GM19240 (cell line): ENCODE results near the gene HOXA11.

ENCODE experiments used
- DNase-seq: peaks from one replicate; pipeline ENCODE4 v3.0.0; 2011; ENCODE audit warnings: low spot score; ENCODE audit not compliant: insufficient read length

The HOXA11 gene

DNA sequence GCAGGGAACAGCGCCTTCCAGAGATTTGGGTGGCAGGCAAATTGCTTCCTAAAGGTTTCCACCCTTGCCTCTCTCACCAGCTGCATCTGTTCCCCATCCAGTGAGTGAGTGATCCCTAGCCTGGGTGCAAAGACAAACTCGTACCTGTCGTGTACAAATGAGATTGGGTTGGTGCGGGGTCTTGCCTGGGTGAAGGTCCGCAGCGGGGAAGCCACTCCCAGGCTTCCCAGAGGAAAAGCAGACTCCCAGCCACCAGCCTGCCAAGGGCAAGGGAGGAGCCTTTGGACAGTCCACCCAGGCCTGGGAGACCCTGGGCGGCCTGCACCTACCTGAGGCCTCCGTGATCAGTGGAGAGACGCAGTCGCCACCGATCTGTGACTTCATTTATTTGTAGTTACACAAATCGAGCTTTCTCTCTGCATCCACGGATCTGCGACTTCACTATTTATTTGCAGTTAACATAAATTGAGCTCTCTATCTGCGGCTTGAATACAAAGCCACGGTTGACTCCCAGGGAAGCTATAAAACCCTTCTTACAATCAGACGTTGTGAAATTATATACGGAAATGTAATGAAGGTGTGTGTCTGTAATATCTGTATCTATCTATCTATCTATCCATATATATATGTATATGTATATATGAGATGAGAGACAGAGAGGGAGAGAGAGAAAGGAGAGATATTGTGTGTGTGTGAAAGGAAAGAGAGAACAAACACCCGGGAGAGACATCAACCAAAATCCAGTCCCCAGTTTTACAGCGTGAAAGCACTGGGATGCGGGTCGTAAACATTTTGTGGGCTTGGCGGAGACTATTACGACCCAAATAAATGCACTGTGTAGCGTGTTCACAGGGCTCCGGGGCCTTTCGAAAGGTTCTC is 25.5 kb downstream of the HOXA11 start:
- no peak for DNase-seq

DNA sequence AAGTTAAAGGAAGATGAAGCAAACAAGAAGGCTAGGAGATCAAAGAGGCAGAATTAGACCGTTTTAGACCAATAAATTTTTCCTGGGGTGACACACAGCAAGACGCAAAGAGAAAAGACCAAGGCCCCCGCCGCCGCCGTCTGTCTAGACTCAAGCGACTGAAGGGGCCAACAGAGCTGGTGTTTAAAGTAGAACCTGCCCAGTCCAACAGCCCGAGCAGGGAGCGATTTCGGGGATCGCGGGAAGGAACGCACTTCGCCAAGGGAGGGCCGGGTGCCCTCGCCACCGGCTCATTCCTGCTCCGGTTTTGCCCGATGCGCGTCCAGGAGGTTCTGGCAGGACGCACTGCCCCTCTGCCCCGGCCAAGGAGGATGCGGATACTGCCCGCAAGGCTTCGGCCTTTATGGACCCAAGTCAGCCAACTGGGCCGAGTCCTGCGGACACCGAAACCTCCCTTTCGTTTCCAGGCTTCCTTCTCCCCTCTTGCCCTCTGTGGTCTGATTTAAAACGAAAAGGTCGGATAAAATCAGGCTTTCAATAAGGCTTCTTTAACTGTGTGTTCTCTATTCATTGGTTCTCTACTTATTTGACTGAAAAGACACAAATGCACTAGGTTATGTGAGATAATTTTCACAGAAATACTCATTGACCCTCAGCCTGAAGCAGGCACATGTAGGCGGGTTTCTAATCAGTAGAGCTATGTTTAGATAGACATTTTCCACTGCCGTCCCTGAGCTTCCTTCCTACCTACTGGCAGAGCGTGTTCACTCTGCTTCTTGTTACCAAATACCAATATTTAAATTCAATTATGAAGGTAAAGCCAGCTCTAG is 26.4 kb downstream of the HOXA11 start:
- no peak for DNase-seq

DNA sequence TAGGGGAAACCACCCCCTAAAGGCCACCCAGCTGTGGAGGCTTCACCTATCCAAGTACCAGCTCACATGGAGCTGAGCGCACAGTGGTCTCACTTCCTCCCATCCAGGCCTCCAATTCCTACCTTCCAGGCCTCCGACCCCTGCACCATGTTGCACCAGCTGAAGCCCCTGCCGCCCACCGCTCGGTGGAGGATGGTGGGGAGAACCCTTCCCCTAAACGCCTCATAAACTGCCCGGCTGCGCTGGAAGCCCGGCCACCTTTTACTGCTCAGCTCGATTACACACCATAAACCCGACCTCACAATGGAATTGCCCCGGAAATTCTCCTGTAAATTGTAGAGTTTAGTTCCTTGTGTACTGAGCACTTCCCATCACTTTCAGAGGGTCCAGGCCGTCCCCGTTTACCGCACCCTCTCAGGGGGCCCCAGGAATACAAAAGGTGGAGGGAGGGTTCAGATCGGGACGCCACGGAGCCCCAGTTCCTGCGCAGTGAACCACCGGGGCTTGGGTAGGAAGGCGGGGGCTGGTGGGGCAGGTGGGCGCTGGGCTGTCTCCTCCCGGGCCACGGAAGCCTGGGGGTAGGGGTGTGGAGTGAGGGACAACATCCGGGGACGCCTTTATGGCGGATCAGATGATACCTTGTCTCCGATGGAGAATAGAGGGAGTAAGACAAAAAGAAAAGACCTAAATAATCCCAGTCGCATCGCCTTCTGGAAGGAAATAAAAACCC is 27.2 kb downstream of the HOXA11 start:
- no peak for DNase-seq

DNA sequence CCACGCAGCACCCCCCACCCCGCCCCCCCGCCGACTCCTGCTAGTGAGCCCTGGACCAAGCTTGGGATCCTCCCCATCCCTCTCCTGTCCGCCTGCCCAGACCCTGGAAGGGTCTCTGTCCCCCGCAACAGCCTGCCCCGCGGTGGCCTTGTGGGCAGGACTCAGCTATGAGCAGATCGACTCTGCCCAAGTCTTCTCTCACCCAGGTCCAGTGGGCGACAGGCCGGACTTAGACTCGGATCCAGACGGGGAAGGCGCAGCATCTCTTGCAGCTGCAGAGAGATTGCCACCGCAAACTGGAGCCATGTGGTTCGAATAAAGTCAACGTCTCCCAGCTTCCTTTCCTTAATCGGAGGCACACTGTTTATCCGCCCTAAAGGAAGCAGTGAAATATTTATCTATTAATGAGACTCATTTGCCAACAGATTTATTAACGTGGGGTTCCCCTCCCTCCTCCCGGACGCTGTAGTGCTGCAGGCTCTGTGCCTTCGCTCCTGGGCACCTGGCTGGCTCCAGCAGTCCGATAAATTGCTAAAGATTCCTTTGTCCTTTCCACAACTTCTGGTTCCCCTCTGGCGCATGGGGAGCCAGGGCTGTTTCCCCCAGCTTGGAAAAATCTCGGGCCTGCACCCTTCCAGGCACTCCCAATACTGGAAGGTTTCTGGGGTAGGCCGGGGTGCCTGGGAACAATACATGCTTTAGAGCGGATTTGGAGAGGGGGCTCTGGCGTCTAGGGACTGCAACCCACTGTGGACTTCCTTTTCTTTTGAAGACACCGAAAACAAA is 27.9 kb downstream of the HOXA11 start:
- no peak for DNase-seq

DNA sequence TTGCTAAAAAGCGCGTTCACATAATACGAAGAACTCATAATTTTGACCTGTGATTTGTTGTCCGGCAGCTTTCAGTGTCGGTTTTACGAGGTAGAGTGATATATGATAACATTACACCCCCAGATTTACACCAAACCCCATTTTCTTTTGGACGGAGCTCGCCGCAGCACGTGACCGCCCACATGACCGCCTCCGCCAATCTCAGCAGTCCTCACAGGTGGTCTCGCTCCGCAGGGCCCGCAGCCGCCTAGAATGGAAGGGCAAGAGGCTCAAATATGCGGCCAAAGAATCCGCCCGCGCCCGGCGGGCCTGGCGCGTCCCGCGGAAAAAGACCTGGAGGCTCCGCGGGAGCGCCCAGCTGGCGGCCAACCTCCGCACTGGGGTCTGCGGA is 28.5 kb downstream of the HOXA11 start, which contains the start of gene HOXA7:
Gene HOXA7, minus strand, starts transcription at position 168 of the 391 bp plus-strand sequence. Its CDS starts 130 bp downstream, at position 38.
- DNase-seq = no peak

DNA sequence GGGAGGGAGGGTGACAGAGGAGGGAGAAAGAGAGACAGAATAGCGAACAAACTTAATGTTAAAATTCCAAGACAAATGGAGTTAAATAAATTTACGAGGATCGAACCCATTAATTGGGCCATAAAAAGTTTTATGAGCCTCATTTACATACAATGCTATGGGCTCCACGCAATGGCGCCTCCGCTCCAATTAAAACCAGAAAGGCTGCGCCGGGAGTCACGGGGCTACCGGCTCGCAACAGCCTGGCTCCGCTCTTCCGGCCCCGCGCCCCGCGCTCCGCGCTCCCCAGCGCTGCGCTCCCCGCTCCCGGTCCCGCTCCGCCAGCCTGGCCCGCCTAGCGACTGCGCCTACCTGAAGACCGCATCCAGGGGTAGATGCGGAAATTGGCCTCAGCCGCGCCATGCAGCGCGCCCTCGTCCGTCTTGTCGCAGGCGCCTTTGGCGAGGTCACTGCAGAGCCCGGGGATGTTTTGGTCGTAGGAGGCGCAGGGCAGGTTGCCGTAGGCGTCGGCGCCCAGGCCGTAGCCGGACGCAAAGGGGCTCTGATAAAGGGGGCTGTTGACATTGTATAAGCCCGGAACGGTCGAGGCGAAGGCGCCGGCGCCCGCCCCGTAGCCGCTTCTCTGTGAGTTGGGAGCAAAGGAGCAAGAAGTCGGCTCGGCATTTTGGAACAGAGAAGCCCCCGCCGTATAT is 29.1 kb downstream of the HOXA11 start:
- DNase-seq = no peak

DNA sequence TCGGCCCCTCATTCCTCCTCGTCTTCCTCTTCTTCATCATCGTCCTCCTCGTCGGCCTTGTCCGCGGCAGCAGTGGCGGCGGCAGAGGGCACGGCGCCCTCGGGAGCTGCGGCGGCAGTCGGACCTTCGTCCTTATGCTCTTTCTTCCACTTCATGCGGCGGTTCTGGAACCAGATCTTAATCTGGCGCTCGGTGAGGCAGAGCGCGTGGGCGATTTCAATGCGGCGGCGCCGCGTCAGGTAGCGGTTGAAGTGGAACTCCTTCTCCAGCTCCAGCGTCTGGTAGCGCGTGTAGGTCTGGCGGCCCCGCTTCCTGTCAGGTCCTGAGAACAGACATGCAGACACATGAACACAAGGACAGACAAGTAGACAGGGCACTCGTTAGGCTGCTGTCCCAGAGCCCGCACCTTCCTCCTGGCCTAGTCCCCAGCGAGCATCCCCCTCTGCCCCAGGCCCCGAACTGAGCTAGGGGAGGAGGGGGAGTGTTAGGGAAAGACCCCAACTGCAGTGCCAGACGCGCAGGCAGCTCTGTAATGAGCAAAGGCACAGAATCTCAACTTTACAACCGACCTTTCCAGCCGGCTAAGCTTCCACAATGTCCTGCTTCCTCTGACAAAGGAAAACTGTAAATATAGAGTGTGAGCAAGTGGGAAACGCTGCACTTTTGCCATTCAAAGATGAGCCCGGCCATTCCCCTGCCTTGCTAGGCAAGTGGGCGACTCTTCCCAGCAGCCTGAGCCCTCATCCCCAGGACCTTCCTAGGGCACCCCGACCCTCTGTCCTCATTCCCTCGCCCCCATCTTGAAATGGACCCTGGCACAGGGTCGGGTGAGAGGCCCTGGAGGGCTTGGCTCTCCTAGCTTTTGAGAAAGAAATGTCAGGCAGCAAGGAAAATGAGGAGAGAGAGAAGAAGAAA is 29.9 kb downstream of the HOXA11 start:
- no peak for DNase-seq

DNA sequence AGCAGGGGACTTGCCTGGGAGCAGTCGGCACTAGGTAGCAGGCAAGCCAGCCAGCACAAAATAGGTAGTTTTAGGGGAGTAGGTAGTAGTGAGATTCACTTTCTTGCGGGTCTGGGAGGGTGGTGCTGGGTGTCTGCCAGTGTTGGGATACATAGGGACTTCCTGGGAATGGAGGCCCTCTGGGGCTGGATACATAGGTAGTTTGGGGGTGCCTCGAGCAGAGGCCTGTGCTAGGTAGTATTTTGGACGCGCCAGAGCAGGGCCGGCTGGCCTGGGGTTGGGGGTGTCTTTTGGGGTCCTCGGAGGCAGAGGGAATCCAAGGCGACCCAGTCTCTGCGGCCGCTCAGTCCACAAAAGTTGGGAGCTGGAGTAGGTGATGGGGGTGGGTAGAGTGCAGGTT is 30.7 kb downstream of the HOXA11 start:
- DNase-seq = no peak

DNA sequence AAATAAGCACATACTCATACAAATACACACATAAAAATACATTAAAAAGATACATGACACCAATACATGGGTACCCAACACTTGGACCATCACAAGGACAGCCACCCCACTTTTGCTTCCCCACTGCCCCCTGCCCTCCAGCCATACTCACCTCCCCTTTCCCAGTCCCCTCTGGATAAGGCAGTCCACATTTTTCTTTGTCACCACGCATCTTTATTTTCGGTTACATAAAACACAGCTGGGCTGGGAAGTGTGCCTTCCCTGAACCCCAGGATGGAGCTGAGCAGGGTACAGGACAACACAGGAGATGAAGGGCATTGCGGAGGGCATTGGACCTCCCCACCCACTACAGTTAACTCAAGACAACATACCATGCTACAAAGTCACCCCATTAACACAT is 31.5 kb downstream of the HOXA11 start:
- no peak for DNase-seq

DNA sequence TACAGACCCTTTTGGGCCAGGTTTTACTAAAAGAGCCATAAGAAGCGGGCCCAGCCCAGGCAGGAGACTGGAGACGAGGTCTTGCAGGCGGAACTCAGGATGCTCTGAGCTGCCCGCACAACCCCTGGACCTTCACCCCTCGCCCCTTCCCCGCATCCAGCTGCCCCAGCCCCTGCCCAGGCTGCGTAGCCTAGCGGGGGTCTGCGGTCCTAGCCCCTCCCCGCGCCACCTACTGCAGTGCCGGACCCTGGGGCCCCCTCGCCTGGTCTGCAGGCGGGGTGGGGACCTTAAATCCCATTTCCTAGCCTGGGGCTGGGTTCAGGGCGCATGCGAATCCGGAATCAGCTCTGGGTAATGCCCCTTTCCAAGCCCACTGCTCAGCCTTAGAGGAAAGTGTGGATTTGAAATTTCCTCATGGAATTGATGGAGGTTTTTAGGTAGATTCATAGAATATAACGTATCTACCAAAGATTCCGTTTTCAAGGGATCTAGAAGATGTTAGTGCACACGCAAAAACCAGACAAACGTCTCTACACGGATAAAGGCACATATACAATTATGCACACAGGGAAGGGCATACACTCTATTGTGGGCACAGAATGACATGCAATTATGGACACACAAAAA is 32.1 kb downstream of the HOXA11 start:
- DNase-seq = no peak

DNA sequence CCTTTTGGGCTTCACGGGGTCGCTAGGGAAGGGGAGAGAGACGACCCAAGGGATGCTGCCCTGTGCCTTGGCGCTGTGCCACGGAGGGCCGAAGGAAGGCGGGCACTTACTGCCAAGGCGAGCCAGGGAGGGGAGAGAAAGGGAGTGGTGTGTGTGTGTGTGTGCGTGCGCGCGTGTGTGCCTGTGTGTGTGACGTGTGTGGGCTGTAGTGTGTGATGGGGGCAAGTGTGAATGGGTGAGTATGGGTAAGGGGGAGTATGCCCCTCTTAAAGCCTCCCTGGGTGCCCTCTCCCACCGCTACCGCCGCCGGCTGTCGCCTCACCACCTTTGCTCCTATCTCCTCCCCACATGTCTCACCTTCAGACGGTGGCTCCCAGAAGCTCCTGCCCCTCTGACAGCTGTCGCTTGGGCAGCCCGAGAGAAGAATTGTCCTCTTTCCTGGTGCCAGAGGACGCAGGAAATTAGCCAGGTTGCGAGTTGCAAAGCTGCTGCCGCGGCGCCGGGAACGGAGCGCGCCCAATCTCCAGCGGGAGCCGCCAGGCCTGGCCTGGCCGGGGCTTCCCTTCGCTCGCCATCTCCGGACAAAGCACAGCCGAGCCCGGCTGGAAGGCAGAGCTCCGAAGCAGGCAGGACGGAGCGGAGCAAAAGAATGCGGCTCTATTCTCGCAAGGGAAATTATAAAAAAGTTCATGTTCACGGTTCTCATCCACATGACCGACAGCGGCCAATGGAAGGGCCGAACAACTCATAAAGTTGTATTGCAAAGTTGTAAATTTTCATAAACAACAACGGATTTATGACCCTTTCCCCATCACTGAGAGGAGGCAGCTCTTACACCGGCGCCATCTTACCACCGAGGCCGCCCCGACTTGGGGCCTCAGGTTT is 32.9 kb downstream of the HOXA11 start, which contains the start of gene HOXA3:
Gene HOXA3, minus strand, starts transcription at position 653 of the 885 bp plus-strand sequence. CDS start 41,943 bp downstream, outside the sequence.
- no peak for DNase-seq

DNA sequence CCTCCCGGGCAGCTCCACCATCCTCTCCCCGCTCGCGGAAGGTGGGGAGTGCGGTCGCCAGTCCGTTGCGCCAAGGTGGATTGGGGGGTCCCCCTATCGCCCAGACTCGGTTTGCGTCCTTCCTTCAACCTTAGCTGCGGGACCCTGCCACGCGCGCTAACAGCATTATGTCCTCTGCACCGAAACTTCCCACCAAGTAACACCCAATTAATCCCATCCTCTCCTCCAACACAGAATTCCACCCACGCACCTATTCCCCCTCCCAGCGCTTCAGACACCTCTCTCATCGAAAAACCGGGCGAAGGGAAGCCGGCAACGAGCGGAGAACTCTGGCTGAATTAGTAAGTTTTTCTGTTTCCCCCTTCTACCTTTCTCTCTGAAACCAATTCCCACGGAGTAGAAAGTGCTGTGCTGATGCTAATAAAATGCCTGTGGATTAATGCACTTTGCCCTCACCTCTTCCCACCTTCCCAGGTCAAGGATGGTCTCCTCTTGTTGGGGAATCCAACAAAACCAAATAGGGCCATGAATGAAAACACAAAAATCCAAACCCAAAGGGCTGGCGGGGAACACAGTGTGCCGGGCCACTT is 33.6 kb downstream of the HOXA11 start:
- no peak for DNase-seq

DNA sequence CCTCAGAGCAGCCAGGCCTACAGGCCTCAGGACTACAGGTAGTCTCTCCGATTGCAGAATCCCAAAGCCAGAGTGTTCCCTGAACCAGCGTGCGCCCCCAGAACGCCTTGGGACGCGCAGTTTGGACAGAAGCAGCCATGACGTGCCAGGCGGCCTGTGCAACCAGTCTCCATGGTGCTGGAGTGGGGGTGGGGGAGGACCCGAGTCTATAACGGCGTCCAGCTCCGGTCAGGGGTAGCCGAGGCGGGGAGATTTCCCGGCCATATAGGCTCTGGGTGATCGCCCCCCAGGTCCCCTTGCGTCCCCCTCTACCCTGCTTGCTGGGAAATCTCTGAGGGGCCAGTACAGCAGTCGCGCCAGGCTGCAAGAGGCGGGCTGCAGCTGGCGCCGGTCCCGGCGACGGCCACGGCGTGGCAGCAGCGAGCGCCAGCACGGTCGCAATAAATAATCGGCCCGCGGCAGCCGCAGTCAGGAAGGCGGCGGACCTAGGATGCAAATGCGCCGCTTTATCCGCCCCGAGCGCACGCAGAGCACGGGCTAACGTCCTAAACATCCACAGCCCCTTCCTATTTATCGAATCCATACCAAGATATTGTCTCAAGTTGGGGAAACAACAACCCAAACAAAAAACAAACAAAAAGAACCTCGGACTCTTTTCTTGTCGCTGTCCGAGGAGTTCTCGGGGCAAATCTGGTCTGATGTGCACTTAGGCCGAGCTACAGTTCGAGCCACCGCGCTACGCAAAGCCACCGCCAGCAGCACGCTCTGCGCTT is 34.3 kb downstream of the HOXA11 start:
- peak; percentile 80 for DNase-seq

DNA sequence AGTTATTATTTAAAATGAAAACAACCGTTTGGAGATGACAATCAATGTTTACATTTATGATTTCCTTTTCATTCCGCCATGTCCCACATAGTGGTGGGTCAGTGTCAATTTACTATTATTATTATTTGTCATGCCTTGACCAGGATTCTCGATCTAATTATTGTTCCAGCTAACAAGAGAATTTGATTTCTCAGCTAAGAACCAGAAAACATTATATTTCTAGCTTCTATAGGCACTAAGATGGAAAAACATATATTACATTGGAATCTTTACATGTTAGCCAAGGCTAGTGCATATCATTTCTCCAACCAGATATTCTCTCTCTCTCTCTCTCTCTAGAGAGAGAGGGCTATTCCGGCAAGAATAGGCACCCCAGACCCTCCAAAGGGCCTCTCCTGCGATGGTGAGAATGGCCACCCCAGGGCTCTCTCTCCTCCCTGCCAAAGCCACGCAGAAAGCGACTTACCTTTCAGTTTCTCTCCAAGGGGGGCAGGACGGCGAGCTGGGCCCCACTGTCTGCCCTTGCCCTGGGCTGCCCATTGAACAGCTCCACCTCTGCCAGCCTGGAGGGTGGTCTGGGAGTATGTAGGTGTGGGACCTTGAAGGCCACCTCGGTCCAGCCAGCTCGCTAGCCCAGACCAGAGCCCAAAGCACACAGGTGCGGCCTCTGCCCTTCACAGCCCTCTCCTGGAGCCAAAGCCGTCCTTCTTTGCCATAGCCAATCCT is 35.0 kb downstream of the HOXA11 start:
- no peak for DNase-seq

DNA sequence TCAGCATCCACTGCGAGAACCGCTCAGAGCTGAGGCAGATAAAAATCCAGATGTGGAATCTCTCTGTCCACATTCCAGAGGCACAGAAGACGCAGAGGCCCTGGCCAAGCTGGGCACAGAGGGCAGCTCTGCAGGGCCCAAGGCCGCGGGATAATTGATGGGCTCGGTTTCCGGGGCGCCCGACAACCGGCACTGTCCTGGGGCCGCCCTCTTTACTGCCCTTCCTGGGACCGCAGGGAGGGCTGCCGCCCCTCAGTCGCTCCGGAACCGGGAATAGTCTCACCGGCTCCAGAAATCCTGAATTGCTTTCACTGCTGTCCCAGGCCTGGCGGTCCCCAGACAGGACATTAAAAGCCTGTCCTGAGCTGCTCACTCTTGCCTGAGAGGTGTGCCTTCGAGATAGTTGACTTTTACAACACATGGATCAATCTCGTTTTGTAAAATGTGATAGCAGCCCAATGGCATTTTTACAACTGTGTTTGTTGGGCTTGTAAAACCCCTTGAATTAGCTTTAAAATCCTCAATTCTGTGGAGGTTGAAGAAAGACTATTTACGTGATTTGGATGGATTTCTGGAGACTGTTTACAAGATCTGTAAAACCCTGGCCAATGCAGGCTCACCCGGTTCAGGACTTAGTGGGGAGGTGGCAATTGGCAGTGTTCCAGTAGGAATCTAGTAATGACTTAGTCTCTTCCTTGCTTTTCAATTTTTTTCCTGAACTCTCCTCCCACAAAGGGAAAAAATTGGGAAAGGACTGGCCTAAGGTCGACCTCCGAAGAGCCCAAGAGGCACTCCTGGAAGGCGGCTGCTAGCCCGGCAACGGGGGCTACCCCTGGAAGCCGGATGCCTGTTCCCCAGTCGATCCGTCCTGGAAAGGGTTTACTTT is 36.0 kb downstream of the HOXA11 start:
- no peak for DNase-seq
